Body of pancreas (tissue), 4 donors: ENCODE results near the gene POLR2I. TPM values are rescaled to one million over a fixed set of nuclear protein-coding genes. Genes with fewer than 3 reads are reported as not detected.

Source experiments
- ATAC-seq: fragments of 150-250 bp; one replicate; pipeline ENCODE4 v1.9.1; 2016
- DNase-seq, 4 donors: peaks; one replicate each; pipeline ENCODE4 v3.0.0-alpha.2; 2019
- H3K27ac ChIP-seq, 4 donors: fragments of 200-600 bp; sonication (generic); 1 replicate in 3 of 4; 2 replicates in 1 of 4; pipeline versions ENCODE4 v1.5.1 to v1.6.1; 2016 to 2019; ENCODE audit warnings: mild to moderate bottlenecking in 1 of 4, mixed read lengths in 1 of 4, moderate library complexity in 1 of 4
- H3K27me3 ChIP-seq, 2 donors: fragments of 200-600 bp; sonication (generic); one replicate each; pipeline ENCODE4 v1.6.0; 2016; ENCODE audit warnings: mild to moderate bottlenecking in 1 of 2
- H3K36me3 ChIP-seq, 2 donors: fragments of 200-600 bp; sonication (generic); replicated peaks in 1 of 2; 2 replicates each; pipeline ENCODE4 v1.5.1; 2016; ENCODE audit warnings: low read depth in 2 of 2; ENCODE audit not compliant: insufficient read depth in 1 of 2
- H3K4me1 ChIP-seq: fragments of 200-600 bp; sonication (generic); one replicate; pipeline ENCODE4 v1.6.0; 2016
- H3K4me3 ChIP-seq, 2 donors: fragments of 200-600 bp; sonication (generic); 1 replicate in 1 of 2; 2 replicates in 1 of 2; pipeline ENCODE4 v1.5.1; 2016 to 2019
- H3K9me3 ChIP-seq, 3 donors: fragments of 200-600 bp; sonication (generic); 1 replicate in 2 of 3; 2 replicates in 1 of 3; pipeline ENCODE4 v1.5.1; 2016
- CTCF ChIP-seq, 7 experiments: fragments of 450-650 bp in 4 of 7; fragments of 200-600 bp in 3 of 7; sonication (generic) in 3 of 7; IDR thresholded peaks; one replicate each; pipeline ENCODE4 v1.5.1; 2016 to 2019; ENCODE audit warnings: antibody characterized with exemption in 7 of 7
- POLR2A ChIP-seq, 3 donors: fragments of 450-650 bp; IDR thresholded peaks; one replicate each; pipeline ENCODE4 v1.6.1; 2016; ENCODE audit warnings: antibody characterized with exemption in 3 of 3, mild to moderate bottlenecking in 2 of 3
- WGBS, 2 donors: methylation state at CpG; one replicate each; pipeline ENCODE4 v1.1.5; 2017; 5-methylcytosine and 5-hydroxymethylcytosine counted together
- intact Hi-C: fragments of 100-400 bp; cut with DNase I; formaldehyde crosslinking; loops from one replicate; pipeline ENCODE4 v1.15.1; 2023
- total RNA-seq, 2 donors: library from RNA; depleted of rRNA; stranded (reverse); fragments of >200 nt; gene quantifications; one replicate each; pipeline ENCODE4 v1.1.0, GENCODE V29; 2016

The POLR2I gene
- total RNA-seq, 2 donors from 2014 or later = 33.5 to 95.9 TPM

- Histone ChIP-seq H3K4me1 (peaks cover 16% of the 10 kb centered on the region), H3K9me3 (no peaks in the 10 kb centered on the region), H3K27ac (no peak overlapping the region), H3K27me3 (no peaks in the 10 kb centered on the region), H3K4me3 (no peak overlapping the region), H3K36me3 (no peaks in the 10 kb centered on the region)
- TF ChIP-seq POLR2A (IDR thresholded peaks at IDR 0.05) = no peak
- TF ChIP-seq CTCF (IDR thresholded peaks at IDR 0.05) = no peak
- 90 to 92% methylated on average over 4 to 12 of the region's 13 CpGs for WGBS, 2 donors
- intact Hi-C loops = no loop called here
- ATAC-seq = no peak
- no peak for DNase-seq
Measured at GRCh38 chr19:36111200-36111539, 3.5 kb downstream of the POLR2I start.

- intact Hi-C loops = no loop called here
- Histone ChIP-seq H3K36me3 (no peaks in the 10 kb centered on the region), H3K9me3 (no peaks in the 10 kb centered on the region), H3K4me3 (no peak within 1 kb of the TSS), H3K4me1 (peaks cover 11% of the 10 kb centered on the region), H3K27me3 (no peaks in the 10 kb centered on the region), H3K27ac (no peak within 1 kb of the TSS)
- DNase-seq (no peak), ATAC-seq (no peak)
- no peak for TF ChIP-seq POLR2A (IDR thresholded peaks at IDR 0.05)
- TF ChIP-seq CTCF (IDR thresholded peaks at IDR 0.05) = no peak
- 89% methylated on average over 1 of the region's 1 CpG; no CpG with 5 or more reads in 1 of the 2 donors for WGBS, 2 donors
Measured at GRCh38 chr19:36110487-36111199, 4.0 kb downstream of the POLR2I start, which contains the start of gene OVOL3. OVOL3 (plus strand) TSS chr19:36111143; CDS start chr19:36111203, 60 bp downstream.

DNA sequence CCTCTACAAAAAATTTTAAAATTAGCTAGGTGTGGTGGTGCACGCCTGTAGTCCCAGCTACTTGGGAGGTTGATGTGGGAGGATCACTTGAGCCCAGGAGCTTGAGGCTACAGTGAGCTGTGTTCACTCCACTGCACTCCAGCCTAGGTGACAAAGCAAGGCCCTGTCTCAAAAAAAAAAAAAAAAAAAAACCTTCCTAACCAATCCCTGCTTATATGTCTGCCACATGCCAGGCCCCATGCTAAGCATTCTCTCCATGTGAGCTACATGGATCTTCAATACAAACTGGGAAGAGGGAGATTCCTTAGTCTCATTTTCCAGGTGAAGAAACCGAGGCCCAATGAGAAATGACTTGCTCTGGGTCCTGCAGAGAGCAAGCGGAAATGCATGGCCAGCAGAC, 6.0 kb downstream of the POLR2I start:
- no peak overlapping the region for H3K27ac ChIP-seq
- intact Hi-C loops = no loop called here
- TF ChIP-seq POLR2A (IDR thresholded peaks at IDR 0.05) (no peak), CTCF (IDR thresholded peaks at IDR 0.05) (no peak)
- H3K4me1 ChIP-seq = peaks cover 4% of the 10 kb centered on the region
- H3K4me3 ChIP-seq = no peak overlapping the region
- H3K9me3 ChIP-seq = no peaks in the 10 kb centered on the region
- no peak for DNase-seq
- no peak for ATAC-seq
- no peaks in the 10 kb centered on the region for H3K27me3 ChIP-seq
- no peaks in the 10 kb centered on the region for H3K36me3 ChIP-seq
- WGBS, 2 donors = 88 to 94% methylated on average over 3 of the region's 3 CpGs

- TF ChIP-seq POLR2A (IDR thresholded peaks at IDR 0.05) (no peak), CTCF (IDR thresholded peaks at IDR 0.05) (no peak)
- Histone ChIP-seq H3K27ac (no peak overlapping the region), H3K27me3 (no peaks in the 10 kb centered on the region), H3K9me3 (no peaks in the 10 kb centered on the region), H3K4me1 (no peaks in the 10 kb centered on the region), H3K4me3 (no peak overlapping the region), H3K36me3 (no peaks in the 10 kb centered on the region)
- WGBS, 2 donors = 88 to 90% methylated on average over 4 to 5 of the region's 5 CpGs
- ATAC-seq (no peak), DNase-seq (no peak)
- intact Hi-C loops = no loop called here
Measured at GRCh38 chr19:36106991-36107390, 7.7 kb downstream of the POLR2I start.

- no peaks in the 10 kb centered on the region for H3K27me3 ChIP-seq
- WGBS, 2 donors = 88 to 92% methylated on average over 6 of the region's 6 CpGs
- H3K4me3 ChIP-seq = no peak overlapping the region
- TF ChIP-seq CTCF (IDR thresholded peaks at IDR 0.05) = no peak
- no peak for TF ChIP-seq POLR2A (IDR thresholded peaks at IDR 0.05)
- no peaks in the 10 kb centered on the region for H3K4me1 ChIP-seq
- H3K9me3 ChIP-seq = no peaks in the 10 kb centered on the region
- intact Hi-C loops = no loop called here
- no peak for ATAC-seq
- no peak for DNase-seq
- H3K27ac ChIP-seq = no peak overlapping the region
- H3K36me3 ChIP-seq = no peaks in the 10 kb centered on the region
Measured at GRCh38 chr19:36106441-36106840, 8.2 kb downstream of the POLR2I start.
